GOT3 (cell line): ENCODE measurements around the gene MANEA.
"Not testable (repeated sequence)": the region's sequence is repeated elsewhere in the genome, so short reads cannot be mapped to it uniquely, and the experiment has no call there.

Source experiments
- DNase-seq: peaks from one replicate; lab custom pipeline; 2025; ENCODE audit warnings: mixed read lengths; lab: John Stamatoyannopoulos, UW

Gene MANEA, protein sequence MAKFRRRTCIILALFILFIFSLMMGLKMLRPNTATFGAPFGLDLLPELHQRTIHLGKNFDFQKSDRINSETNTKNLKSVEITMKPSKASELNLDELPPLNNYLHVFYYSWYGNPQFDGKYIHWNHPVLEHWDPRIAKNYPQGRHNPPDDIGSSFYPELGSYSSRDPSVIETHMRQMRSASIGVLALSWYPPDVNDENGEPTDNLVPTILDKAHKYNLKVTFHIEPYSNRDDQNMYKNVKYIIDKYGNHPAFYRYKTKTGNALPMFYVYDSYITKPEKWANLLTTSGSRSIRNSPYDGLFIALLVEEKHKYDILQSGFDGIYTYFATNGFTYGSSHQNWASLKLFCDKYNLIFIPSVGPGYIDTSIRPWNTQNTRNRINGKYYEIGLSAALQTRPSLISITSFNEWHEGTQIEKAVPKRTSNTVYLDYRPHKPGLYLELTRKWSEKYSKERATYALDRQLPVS

DNA sequence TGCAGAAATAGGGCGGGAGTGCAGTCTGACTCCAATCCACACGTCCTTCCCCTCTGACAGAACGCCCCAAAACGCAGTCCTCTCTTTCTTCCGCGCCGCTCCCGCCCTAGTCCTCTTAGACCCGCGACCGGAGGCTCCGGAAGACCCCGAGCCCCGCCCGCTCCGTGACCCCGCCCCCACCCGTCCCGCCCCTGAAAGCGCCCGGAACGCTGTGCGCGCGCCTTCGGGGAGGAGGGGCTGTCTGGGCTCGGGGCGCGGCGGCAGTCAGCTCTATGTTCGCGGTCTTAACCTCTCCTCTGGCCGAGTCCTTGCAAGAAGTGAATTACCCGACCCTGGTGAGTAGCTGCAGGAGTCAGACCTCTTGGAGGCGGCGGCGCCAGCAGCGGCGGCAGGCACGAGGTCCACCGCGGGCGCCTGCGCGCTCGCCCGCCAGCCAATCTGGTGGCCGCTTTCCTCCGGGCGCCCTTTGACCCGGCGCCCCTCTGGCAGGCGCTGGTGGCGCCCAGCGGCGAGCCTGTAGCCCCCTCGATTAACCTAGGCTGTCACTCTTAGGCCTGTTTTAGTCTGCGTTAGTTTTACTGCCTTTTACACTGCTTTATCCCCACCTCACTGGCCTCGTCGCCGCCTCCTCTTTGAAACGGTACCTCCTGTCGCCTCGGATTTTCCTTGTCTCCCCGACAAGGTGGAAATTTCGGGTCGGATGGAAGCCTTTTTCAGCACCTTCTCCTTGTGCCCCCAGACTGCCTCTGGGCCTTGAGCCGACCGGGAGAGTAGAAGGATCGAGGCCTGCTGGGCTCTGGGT is at the start of gene MANEA:
Gene MANEA (plus strand): TSS at position 232 of the 802 bp plus-strand sequence. CDS start 8,905 bp downstream, outside the sequence.
- DNase-seq: peak; percentile 63

DNA sequence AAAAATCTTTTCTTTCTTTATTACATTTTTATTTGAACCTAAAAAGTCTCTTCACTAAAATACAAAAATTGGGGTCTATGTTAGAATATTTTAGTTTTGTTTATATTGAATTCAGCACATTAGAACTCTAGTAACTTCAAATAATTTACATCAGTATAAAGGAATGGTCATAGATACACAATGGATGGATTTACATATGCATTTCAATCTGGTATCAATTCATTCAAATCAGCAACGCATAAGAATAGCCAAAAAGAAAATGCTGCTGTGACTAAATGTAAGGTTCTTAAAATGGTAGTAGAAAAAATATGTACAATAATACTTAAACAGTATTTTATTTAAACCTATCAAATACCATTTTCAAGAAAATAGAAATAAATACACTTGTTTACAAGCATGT is 47.6 kb upstream of the MANEA start:
- no peak for DNase-seq

- no peak for DNase-seq
Measured at GRCh38 chr6:95530176-95530819, 47.0 kb upstream of the MANEA start.

- DNase-seq: no peak
Measured at GRCh38 chr6:95543798-95544197, 33.5 kb upstream of the MANEA start.

- DNase-seq: no peak
Measured at GRCh38 chr6:95544517-95545225, 32.7 kb upstream of the MANEA start.

DNA sequence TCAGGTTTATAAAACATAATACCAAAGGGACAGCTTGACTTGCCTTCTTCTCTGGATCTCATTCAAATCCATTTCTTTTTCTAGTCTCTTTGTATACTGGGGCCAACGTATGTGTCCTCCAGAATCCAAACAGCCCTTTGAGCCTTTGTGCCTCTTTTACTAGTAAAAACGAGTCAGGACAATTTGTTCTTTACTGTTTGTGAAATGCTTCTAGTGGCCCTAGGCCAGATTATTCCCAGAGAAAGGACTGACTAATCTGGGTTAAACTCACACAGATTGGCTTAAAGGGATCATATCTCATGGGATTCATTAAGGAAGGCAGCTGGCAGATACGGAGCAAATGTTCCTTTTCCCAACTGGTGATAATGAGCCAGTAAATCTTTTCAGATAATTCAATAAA is 32.1 kb upstream of the MANEA start:
- DNase-seq: no peak

DNA sequence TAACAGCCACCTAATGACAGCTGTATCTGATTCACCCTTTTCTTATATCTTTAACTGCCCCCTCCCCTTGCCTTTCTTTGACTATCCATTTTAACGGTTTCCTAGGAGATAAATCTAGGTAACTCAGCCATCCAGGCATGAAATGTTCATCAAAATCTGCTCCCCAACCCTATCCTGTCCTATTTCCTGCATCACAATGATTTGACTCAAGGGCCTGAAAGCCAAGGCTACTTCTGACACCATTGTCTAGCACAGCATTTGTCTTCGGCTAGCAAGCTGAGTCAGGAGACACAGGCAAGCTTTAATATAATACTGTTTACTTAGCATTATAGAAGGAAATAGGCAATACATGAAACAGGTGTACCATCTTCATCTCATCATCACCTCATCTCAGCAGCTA is 31.6 kb upstream of the MANEA start:
- no peak for DNase-seq

GRCh38 chr6:95546148-95546547 is 31.2 kb upstream of the MANEA start:
- no peak for DNase-seq

- no peak for DNase-seq
Measured at GRCh38 chr6:95547043-95547442, 30.3 kb upstream of the MANEA start.

DNA sequence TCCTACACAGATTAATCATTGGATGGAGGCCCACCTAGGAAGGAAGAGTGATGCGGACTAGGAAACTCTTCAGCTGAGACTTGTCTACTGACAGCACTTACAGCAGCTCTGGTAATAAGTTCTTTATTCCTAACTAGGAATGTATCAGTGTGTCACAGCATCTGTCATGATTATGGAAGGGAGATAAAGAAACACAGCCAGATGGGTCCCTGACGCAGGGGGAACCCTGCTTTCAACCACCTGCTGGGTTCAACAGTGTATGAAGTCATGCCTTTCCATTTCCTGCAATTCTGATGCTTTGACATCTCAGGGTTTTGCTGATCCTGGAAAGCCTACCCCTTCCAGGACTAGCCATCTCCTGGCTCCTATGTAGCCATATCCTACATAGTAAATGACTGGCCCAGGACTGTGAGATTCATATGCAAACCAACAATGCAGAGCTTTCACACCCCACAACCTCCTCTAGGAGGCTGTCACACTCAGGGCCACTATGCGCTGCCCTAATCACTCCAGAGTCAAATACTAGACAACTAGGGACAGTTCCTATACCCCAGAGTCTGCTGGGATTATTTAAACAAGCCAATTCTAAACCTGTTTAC is 29.0 kb upstream of the MANEA start:
- DNase-seq: no peak

DNA sequence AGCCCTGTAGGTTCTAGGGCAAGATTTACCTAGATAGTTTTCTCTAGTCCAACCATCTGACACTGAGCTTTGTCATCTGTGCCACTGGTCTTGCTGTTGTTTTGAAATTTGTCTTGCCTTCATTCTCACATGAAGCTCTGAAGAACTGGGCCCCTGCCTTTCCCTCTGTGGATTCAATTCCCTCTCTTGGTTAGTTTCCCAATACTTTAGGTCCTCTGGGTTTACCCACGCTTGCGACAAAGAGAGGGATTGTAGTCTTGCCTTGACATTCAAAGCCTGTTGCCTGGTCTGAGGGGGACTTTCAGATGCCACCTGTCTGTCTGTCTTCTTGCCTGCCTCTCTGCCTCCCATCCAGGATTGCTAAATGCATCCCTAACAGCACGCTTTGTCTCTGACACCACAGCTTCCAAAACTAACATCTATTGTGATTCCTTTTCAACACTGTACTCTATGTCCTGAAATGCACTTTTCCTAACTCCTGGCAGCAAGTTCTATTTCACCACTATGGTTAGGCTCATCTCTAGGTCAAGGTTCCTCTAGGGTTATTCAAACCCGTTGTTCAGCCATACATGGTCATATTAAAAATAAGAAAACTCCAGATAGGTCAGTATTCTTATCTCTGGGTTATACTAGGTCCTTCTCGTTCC is 25.5 kb upstream of the MANEA start:
- DNase-seq: no peak

DNA sequence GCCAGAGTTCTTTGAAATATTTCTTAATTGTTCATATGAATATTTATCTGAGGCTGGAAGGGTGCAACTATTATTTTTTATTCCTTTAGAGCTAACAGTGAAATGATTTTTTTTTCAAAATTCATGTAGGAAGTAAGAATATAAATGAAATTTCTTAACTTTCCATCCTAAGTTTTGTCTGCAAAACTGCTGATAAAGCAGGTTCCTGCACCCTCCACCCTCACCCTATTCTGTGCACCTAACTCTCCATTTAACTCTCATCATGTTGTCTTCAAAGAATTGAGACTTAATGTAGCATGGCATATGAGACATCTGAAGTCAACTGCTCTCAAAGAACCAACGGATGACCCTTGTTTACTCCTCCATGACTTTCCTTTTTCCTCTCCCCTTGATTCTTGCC is 23.5 kb upstream of the MANEA start:
- DNase-seq: no peak

DNA sequence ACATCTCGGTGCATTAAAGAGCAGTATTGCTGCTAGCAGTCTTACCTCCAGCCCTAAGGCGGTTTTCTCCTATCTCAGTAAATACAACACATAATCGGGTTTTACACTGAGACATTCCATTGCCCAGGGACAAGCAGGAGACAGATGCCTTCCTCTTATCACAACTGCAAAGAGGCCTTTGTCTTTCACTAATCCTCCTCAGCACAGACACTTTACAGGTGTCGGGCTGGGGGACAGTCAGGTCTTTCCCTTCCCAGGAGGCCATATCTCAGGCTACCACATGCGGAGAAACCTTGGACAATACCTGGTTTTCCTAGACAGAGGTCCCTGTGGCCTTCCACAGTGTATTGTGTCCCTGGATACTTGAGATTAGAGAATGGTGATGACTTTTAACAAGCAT is 16.4 kb upstream of the MANEA start:
- not testable (repeated sequence) for DNase-seq

DNA sequence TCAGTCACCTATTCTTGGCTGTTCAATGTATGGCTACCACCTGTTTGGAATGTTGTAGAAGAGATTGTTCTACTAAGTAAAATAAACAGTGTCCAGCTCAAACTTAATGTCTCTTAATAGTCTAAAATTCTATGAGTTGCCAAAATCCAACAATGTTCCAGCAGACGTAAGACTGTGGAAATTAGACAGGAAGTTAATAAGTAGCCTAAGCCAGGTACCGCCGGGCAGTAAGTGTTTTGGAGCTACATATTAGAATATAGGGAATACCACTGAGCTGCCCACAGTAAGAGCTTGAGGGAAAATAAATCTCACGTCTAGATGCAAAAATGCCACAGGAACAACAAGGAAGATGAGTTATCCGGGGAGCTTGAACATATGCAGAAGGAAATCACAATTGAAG is 7.8 kb upstream of the MANEA start:
- DNase-seq: no peak

- DNase-seq: no peak
Measured at GRCh38 chr6:95572098-95572497, 5.2 kb upstream of the MANEA start.

DNA sequence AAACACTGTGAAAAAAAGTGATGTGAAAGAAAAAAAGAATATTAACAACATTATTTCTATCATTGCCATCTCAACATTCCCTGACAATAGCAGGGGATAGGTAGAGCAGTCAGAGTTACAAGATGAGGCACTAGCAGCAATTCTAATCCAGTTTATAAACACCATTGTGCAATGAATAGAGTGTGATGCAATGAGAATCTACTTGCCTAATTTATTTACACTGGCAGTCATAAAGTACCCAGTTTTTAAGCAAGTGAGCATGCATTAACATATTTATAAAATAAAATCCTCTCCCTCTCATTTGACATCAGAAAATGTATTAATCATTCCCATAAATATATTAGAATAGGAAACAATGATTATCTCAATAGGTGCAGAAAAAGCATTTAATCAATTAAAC is 2.5 kb upstream of the MANEA start:
- no peak for DNase-seq

GRCh38 chr6:95576218-95576997 is 927 bp upstream of the MANEA start:
- DNase-seq: no peak

GRCh38 chr6:95576998-95577303 is 384 bp upstream of the MANEA start:
- no peak for DNase-seq

DNA sequence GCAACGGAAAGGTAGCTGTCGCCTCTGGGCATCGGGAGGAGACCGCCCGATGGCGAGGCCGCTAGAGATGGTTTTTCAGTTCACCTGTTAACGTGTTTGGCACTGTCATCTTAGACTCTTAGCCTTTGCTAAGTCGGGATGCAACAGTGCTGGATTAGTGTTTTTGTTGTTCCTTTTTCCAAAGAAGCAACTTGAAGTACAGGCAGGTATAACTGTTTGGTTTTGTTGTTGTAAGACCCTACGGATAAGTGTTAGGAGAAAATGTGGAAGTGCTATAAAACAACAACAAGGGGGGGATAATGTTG is 723 bp downstream of the MANEA start:
- DNase-seq: no peak

- no peak for DNase-seq
Measured at GRCh38 chr6:95581073-95581472, 3.7 kb downstream of the MANEA start.

DNA sequence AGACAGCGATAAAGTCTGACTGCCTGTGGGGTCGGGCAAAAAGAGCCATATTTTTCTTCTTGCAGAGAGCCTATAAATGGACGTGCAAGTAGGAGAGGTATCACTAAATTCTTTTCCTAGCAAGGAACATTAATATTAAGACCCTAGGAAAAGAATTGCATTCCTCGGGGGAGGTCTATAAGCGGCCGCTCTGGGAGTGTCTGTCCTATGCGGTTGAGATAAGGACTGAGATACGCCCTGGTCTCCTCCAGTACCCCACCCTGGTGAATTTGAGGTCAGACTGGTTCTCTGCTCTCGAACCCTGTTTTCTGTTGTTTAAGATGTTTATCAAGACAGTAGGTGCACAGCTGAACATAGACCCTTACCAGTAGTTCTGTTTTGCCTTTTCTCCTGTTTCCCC is 6.9 kb downstream of the MANEA start:
- not testable (repeated sequence) for DNase-seq
